Measurements from ENCODE around the gene TM9SF2.
"Not testable (repeated sequence)": the region's sequence is repeated elsewhere in the genome, so short reads cannot be mapped to it uniquely, and the experiment has no call there.

TM9SF2 gene

DNA sequence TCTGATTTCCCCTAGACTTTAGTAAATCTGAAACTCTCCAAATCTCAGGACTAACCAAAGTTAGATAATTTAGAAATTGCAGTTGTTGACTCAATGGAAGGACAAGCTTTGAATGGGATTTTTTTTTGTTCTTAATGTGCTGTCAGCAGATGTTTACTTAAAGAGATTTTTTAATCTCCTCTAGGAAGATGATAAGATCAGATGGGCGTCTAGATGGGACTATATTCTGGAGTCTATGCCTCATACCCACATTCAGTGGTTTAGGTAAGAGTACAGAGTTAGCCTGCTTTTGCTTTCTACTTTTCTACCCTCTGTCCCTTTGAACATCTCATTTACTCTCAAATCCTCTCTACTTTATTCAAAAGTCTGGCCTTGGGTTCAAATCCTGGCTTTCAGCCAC is 39.3 kb downstream of the TM9SF2 start:
- no peak for DNase-seq

DNA sequence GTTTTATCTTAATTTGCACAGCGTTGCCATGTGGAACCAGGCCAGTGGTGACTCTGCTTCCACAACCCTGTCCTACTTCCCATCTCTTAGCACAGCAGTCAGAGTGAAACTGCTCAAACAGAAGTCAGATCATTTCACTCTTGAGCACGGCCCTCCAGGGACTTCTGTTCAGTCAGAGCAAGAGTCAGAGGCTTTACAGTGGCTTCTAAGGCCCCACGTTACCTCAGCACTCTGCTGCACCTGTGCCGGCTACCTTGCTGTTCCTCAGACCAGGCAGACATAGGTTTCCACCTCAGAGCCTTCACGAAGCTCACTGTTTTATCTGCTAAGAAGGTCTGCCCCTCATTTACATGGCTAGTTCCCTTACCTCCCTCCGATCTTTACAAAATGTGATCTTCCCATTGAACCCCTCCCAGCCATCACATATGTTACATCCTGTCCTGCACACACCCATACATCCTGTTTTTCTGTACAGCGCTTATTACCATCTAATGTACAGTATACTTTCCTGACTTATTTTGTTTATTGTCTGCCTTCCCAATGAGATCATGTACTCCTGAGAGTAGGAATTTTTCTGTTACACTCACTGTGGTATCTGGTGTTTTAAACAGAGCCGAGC is 41.6 kb downstream of the TM9SF2 start:
- peak; percentile 14 for DNase-seq

- DNase-seq = no peak
Measured at GRCh38 chr13:99545361-99545760, 44.1 kb downstream of the TM9SF2 start.

- DNase-seq = no peak
Measured at GRCh38 chr13:99545979-99546378, 44.7 kb downstream of the TM9SF2 start.

DNA sequence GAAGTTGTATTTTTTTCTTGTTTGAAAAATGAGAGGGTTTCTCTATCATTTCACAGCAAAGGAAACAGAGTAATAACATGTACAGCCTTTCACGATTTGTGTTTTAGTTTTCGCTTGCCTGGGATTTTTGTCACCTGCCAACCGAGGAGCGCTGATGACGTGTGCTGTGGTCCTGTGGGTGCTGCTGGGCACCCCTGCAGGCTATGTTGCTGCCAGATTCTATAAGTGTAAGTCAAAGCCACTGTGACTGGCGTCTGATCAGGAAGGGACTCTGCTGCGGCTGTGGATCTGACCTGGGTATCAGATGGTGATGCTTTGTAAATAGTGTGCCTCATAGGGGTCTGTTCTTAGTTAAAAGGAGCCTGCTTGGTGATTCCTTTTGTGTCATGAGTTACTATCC is 45.6 kb downstream of the TM9SF2 start:
- DNase-seq = no peak

DNA sequence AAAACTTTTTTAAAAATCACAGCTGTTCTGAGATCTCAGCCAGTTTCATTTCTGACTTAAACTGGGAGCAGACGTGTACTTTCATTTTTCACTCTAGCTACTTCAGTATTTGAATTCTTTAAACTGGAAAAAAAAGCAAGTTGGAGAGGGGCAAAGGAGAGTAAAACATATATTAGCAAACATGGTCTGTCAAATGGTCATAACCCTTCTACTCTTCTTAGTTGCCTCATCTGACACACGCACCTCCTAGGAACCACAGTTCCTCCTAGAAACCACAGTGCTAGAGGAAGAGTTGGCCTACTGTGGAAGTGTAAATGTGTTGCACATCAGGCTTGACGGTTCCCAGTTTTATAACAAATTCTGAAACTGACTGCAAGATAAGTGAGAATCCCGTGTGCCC is 47.2 kb downstream of the TM9SF2 start:
- DNase-seq = no peak

DNA sequence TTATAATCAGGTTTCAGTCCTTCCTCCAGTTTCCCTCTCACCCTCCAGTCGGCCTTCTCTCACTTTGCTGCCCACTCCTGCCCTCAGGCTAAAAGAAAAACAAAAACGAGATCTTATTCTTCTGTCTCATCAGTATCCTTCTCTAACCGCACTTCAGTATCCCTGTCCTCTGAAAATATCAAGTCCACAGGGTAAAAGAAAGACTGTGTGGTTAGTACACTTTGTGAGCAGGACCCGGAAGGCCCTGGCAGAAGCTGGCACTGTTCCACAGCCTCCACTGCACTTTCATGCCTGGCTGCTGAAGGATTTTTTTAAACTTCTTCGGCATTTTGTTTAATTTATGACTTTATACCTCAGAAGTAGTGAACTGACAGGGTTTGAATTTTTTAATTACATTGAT is 51.8 kb downstream of the TM9SF2 start:
- no peak for DNase-seq

DNA sequence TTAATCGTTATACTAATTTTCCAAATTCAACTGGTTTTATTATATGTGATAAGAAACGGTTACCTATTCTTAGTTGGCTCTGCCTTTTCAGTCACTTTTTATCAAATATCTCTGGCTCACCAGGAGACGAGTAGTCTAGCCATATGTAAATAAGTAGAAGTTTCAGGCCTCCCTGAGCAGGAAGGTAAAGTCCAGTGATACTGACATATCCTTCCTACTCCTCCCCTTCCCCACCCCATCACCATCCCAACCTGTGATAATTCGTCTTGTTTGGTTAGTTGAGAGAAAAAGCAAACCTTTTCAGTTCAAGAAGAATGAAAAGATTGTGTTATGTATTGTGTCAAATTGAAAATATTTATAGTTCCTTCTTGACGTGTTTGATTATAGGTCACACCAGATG is 53.9 kb downstream of the TM9SF2 start:
- DNase-seq = no peak

DNA sequence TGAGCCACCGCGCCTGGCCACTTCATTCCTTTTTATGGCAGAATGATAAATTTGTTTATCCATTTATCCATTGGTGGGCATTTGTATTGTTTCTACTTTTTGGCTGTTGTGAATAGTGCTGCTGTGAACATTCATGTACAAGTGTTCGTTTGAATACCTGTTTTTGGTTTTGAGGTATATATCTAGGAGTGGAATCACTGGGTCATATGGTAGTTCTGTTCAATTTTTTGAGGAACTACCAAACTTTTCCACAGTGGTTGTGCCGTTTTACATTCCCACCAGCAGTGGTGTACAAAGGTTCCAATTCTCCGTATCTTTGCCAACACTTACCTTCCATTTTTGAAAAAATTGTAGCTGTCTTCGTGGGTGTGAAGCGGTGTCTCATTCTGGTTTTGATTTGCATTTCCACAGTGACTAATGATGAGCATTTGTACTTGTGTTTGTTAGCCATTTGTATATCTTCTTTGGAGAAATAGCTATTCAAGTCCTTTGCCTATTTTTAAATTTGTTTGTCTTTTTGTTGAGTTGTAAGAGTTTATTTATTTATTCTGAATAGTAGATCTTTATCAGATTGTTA is 55.7 kb downstream of the TM9SF2 start:
- DNase-seq = no peak

DNA sequence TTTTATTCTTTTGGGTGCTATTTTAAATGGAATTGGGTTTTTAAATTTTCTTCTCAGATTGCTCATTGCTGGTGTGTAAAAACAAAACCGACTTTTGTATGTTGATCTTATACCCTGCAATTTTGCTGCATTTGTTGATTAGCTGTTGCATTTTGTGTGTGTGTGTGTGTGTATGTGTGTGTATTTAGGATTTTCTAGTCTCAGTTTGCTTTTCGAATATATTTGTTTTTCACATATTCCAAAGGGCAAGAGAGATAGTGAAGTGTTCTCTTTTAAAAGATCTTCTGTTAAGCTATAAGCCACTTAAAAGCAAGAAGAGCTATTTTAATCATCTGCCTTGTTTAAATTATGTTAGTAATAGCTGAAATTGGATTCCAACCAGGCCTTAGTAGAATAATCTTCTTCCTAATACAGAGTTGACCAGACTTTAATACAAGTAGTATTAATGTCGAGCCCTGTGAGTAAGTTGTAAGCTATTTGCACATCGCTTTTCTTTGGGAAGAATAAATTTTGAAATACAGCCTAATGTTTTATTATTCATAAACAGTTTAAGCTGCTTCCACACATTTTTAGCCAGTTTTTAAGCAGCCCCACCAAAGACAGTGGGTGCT is 57.4 kb downstream of the TM9SF2 start:
- no peak for DNase-seq

GRCh38 chr13:99559560-99559959 is 58.3 kb downstream of the TM9SF2 start:
- DNase-seq = no peak

DNA sequence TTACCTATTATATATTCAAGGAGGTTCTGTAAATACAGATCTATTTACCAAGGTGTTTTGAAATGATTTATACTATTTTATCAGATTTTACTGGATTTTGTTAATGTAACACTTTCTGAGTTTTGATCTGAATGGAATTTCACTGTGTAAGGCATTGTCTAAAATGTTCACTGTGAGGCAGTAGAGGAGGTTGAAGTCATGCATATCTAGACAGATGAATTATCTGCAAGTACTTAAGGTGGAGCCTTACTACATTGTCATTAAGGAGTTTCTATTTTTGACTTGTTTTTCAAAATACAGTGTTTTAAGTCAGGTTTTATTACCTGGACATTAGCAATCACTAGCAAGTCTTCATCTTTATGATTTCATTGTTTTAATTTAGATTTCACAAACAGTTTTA is 62.1 kb downstream of the TM9SF2 start:
- DNase-seq = no peak

GRCh38 chr13:99564386-99564785 is 63.1 kb downstream of the TM9SF2 start:
- DNase-seq = no peak

DNA sequence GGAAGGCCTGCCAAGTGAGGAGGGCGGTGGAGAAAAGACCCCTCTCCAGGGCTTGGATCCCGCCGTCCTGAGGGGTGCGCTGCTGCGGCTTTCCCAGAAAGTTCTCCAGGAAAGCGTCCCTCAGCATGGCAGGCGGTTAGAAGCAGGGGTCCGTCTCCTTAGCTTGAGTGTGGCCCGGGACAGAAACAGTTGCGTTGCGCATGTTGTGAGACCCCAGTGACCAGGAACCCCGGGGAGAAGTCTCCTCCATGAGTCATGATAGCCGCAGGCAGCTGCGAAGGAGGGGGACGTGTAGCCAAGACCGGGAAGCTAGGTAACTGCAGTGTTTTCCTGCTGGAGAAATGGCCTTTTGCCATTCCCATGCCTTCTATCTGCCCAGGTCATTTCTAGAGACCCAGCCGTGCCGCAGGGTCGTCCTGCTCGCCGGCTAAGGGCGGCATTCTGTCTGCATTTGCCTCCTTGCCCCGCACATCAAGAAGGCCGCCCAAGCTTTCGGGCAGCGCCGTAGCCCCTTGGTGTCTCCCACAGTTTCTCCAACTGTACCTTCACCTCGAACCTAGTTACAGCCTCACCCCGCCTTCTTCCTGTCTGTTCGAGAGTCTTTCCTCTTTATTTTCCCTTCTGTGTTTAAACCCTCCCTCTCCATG is 64.3 kb downstream of the TM9SF2 start:
- DNase-seq = no peak

- DNase-seq = no peak
Measured at GRCh38 chr13:99566125-99567083, 65.1 kb downstream of the TM9SF2 start.

- not testable (repeated sequence) for DNase-seq
Measured at GRCh38 chr13:99568901-99569300, 67.6 kb downstream of the TM9SF2 start.

DNA sequence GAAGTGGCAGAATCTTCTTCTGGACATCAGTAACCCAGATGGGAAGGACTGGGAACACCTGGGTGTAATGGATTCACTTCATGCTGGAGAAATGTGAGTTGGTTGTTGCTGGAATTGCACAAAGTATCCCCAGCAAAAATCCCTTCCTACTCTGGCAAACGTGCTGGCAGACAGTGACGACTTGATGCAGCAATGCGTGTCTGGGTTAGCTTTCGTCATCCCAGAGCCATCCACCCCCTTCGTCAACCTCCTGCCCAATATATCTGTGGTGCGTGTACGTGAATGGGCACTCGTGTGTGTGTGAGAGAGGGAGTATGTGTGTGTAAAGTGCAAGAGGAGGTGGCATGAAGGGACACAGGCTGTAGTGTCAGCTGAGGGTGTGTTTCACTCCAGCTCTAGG is 70.9 kb downstream of the TM9SF2 start:
- DNase-seq = no peak

GRCh38 chr13:99572921-99573320 is 71.6 kb downstream of the TM9SF2 start:
- no peak for DNase-seq

- DNase-seq = no peak
Measured at GRCh38 chr13:99575376-99576120, 74.3 kb downstream of the TM9SF2 start.

DNA sequence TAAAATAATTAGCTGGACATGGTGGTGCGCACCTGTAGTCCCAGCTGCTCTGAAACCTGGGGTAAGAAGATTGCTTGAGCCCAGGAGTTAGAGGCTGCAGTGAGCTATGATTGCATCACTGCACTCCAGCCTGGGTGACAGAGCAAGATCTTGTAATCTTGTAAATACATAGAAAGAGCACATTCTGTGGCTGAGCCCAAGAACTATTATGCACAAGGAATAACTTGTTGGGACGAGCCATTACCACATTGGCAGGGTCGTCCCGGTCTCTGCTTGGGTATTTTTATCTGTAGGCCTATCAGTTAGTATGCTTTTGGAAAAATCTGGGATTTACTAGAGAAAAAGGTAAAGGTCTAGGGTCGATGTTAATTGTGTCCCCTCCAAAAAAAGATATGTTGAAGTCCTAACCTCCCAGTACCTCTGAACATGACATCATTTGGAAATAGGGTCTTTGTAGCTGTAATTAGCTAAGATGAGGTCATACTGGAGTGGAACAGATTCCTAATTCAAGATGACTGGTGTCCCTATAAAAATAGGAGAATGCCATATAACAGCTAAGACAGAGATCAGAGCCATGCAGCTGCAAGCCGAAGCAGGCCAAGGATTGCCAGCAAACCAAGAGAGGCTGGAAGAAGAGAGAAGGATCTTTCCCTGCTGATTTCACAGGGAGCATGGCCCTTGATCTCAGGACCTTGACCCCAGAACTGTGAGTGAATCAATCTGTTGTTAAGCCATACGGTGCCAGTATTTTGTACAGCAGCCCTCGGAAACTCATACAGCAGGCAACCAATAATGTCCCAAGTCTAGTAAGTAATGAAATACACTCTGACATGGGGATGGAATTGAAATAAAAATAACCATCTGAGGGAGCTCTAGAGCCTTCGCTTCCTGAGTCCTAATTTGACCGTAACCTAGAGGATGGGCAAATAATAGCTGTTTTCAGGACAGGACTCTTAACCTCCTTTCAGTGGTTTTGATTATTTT is 77.0 kb downstream of the TM9SF2 start:
- DNase-seq = no peak

Measured in retina (tissue), 1 donor.